Thyroid gland (tissue), 4 donors: ENCODE data around the gene RIPOR3. TPM values are rescaled to one million over a fixed set of nuclear protein-coding genes. Genes with fewer than 3 reads are reported as not detected.

Source experiments
- DNase-seq, 2 donors: peaks; one replicate each; pipeline ENCODE4 v3.0.0-alpha.2; 2019
- H3K27ac ChIP-seq, 3 donors: fragments of 200-600 bp; sonication (generic); 1 replicate in 2 of 3; 2 replicates in 1 of 3; pipeline ENCODE4 v1.5.1; 2016 to 2019; ENCODE audit warnings: mild to moderate bottlenecking in 1 of 3, moderate library complexity in 1 of 3
- H3K27me3 ChIP-seq: fragments of 200-600 bp; sonication (generic); one replicate; pipeline ENCODE4 v1.5.1; 2019
- H3K36me3 ChIP-seq, 2 donors: fragments of 200-600 bp; sonication (generic); one replicate each; pipeline ENCODE4 v1.5.1; 2016 to 2019
- H3K4me1 ChIP-seq, 2 donors: fragments of 200-600 bp; sonication (generic); one replicate each; pipeline ENCODE4 v1.5.1; 2017 to 2019
- H3K4me3 ChIP-seq, 3 donors: fragments of 200-600 bp; sonication (generic); replicated peaks in 1 of 3; 1 replicate in 2 of 3; 2 replicates in 1 of 3; pipeline ENCODE4 v1.5.1; 2016; ENCODE audit warnings: mild to moderate bottlenecking in 1 of 3
- H3K9me3 ChIP-seq: fragments of 200-600 bp; sonication (generic); one replicate; pipeline ENCODE4 v1.5.1; 2017
- CTCF ChIP-seq, 6 experiments: fragments of 200-600 bp in 3 of 6; fragments of 450-650 bp in 3 of 6; sonication (generic) in 3 of 6; IDR thresholded peaks; one replicate each; pipeline ENCODE4 v1.5.1; 2016 to 2019; ENCODE audit warnings: antibody characterized with exemption in 6 of 6, mild to moderate bottlenecking in 2 of 6, inconsistent platforms in 1 of 6, moderate library complexity in 1 of 6
- POLR2A ChIP-seq, 2 donors: fragments of 450-650 bp; IDR thresholded peaks; one replicate each; pipeline ENCODE4 v1.6.1; 2017; ENCODE audit warnings: antibody characterized with exemption in 2 of 2, mild to moderate bottlenecking in 2 of 2, moderate library complexity in 1 of 2
- WGBS, 2 donors: methylation state at CpG; one replicate each; pipeline ENCODE4 v1.1.5; 2017; 5-methylcytosine and 5-hydroxymethylcytosine counted together
- intact Hi-C: fragments of 100-400 bp; cut with DNase I; formaldehyde crosslinking; loops from one replicate; pipeline ENCODE4 v1.15.1; 2023
- total RNA-seq, 4 donors: library from RNA; depleted of rRNA; stranded (reverse); fragments of >200 nt; gene quantifications; one replicate each; pipeline ENCODE4 v1.2.3, GENCODE V29; 2016

RIPOR3 gene
- total RNA-seq, 4 donors from 2014 or later: 6.2 to 23.9 (median 9.5) TPM

DNA sequence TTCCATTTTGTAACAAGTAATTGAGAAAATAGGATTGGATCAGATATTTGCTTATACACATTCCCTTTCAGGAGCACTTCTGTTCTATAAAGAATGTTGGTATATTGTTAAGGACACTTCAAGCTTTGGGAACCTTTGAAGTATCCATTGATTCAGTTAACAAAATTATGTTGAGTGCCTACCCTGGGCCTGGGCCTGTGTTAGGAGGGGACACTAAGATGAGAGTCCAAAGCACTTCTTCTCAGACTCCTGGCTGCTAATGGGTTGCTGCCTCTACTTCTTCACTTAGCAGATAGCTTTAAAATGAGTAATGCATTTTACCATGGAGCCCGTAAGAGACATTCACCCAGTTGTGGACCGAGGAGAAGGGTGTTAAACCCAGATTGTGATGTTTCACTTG, 140.8 kb downstream of the RIPOR3 start:
- Histone ChIP-seq H3K36me3 (no peaks in the 10 kb centered on the region), H3K4me3 (no peak overlapping the region), H3K4me1 (peaks cover 25 to 45% of the 10 kb centered on the region in 2 donors), H3K27ac (peak overlapping the region in 2 of 3 donors; percentile 30 to 50), H3K27me3 (no peaks in the 10 kb centered on the region), H3K9me3 (no peaks in the 10 kb centered on the region)
- intact Hi-C loops: no loop called here
- no peak for DNase-seq
- no peak for TF ChIP-seq CTCF (IDR thresholded peaks at IDR 0.05)
- no peak for TF ChIP-seq POLR2A (IDR thresholded peaks at IDR 0.05)
- 53 to 59% methylated on average over 2 of the region's 2 CpGs for WGBS, 2 donors

- Histone ChIP-seq H3K27ac (no peak overlapping the region), H3K4me3 (no peak overlapping the region), H3K27me3 (no peaks in the 10 kb centered on the region), H3K9me3 (no peaks in the 10 kb centered on the region), H3K36me3 (no peaks in the 10 kb centered on the region), H3K4me1 (peaks cover 25 to 39% of the 10 kb centered on the region in 2 donors)
- TF ChIP-seq POLR2A (IDR thresholded peaks at IDR 0.05) (no peak), CTCF (IDR thresholded peaks at IDR 0.05) (no peak)
- WGBS, 2 donors: 95 to 98% methylated on average over 5 of the region's 5 CpGs
- DNase-seq: no peak
- intact Hi-C loops: no loop called here
Observed at GRCh38 chr20:50548396-50548795, 142.9 kb downstream of the RIPOR3 start.

GRCh38 chr20:50547964-50548363, 143.4 kb downstream of the RIPOR3 start:
- no peak overlapping the region for H3K4me3 ChIP-seq
- no peak for TF ChIP-seq POLR2A (IDR thresholded peaks at IDR 0.05)
- no peak for TF ChIP-seq CTCF (IDR thresholded peaks at IDR 0.05)
- peaks cover 25 to 39% of the 10 kb centered on the region in 2 donors for H3K4me1 ChIP-seq
- H3K27ac ChIP-seq: no peak overlapping the region
- no peaks in the 10 kb centered on the region for H3K27me3 ChIP-seq
- H3K36me3 ChIP-seq: no peaks in the 10 kb centered on the region
- intact Hi-C loops: no loop called here
- DNase-seq: no peak
- WGBS, 2 donors: 88 to 90% methylated on average over 6 of the region's 6 CpGs
- H3K9me3 ChIP-seq: no peaks in the 10 kb centered on the region

DNA sequence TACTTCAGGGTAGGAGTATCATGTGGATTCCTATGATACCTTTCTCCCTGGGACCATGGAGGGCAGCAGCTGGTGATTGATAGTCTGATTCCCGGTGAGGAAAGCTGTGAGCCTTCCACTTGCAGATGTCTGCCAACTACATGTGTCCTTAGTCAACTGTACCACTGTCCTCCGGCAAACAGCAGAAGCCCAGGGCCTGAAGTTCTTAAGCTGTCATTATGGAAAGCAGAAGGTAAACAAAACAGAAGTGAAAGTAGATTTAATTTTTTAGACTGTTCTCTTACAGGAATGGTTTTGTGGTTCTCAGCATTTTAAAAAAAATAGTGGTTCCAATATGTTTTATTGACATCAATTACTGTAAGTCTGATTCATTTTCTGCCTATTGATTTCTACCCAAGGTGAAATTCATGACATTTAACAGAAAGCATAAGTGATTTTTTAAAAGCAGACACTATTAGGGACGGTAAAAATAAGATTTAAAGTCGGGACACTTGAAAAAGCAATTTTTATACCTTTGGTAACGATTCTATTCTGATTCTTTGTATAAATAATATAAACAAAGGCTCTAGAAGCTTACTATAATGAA, 144.5 kb downstream of the RIPOR3 start:
- WGBS, 2 donors: 74 to 83% methylated on average over 5 of the region's 5 CpGs
- TF ChIP-seq CTCF (IDR thresholded peaks at IDR 0.05) (no peak), POLR2A (IDR thresholded peaks at IDR 0.05) (no peak)
- Histone ChIP-seq H3K9me3 (no peaks in the 10 kb centered on the region), H3K36me3 (no peaks in the 10 kb centered on the region), H3K4me1 (peaks cover 21 to 42% of the 10 kb centered on the region in 2 donors), H3K27ac (no peak overlapping the region), H3K4me3 (no peak overlapping the region), H3K27me3 (no peaks in the 10 kb centered on the region)
- intact Hi-C loops: no loop called here
- no peak for DNase-seq

- Histone ChIP-seq H3K4me3 (no peak overlapping the region), H3K27me3 (no peaks in the 10 kb centered on the region), H3K9me3 (no peaks in the 10 kb centered on the region), H3K27ac (no peak overlapping the region), H3K36me3 (no peaks in the 10 kb centered on the region), H3K4me1 (peaks cover 10 to 42% of the 10 kb centered on the region in 2 donors)
- DNase-seq: no peak
- TF ChIP-seq CTCF (IDR thresholded peaks at IDR 0.05) (no peak), POLR2A (IDR thresholded peaks at IDR 0.05) (no peak)
- intact Hi-C loops: no loop called here
- 92 to 93% methylated on average over 5 of the region's 5 CpGs for whole genome bisulfite sequencing, 2 donors
Observed at GRCh38 chr20:50545126-50545525, 146.2 kb downstream of the RIPOR3 start.
